HEK293 (cell line): ENCODE measurements around the gene PPEF1.

Experiments
- ZNF560 ChIP-seq: fragments of 450-650 bp; formaldehyde crosslinking; IDR thresholded peaks from 2 replicates; pipeline ENCODE4 v1.5.1; 2017; ENCODE audit warnings: missing biosample characterization, missing genetic modification characterization, borderline replicate concordance
- ZNF792 ChIP-seq: fragments of 450-650 bp; formaldehyde crosslinking; IDR thresholded peaks from 2 replicates; pipeline ENCODE4 v1.5.1; 2016; ENCODE audit warnings: missing biosample characterization, missing genetic modification characterization
- ZNF830 ChIP-seq: fragments of 450-650 bp; IDR thresholded peaks from 2 replicates; pipeline ENCODE4 v1.5.0; 2018; ENCODE audit warnings: missing biosample characterization, missing genetic modification characterization, low read depth, mild to moderate bottlenecking, moderate library complexity

DNA sequence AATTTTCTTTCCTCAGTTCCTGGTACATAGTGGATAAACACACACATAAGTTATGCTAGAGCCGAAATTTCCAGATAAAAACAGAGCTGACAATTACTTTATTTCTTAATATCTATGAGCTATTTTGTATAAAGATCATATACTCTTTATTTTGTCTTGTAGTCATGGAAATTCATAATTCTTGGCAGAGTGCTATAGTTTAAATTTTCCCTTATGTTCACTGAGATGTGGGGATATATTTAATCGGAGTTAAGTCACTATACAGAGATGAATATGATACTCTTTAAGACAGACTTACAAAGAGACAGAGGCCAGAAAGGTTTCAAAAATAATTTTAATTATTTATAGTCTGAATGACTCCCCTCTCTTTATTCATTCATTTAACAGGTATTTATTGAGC lies 89.7 kb downstream of the PPEF1 start:
- TF ChIP-seq ZNF830 (tag by site-specific recombination) (no peak), ZNF792 (tag by site-specific recombination) (no peak), ZNF560 (no peak)
